Tibial nerve (tissue), 3 donors: ENCODE measurements around the gene SLC29A3.

Experiments used
- CTCF ChIP-seq, 5 experiments: fragments of 200-600 bp in 3 of 5; fragments of 450-650 bp in 2 of 5; sonication (generic) in 3 of 5; IDR thresholded peaks; one replicate each; pipeline ENCODE4 v1.5.1; 2016 to 2019; ENCODE audit warnings: antibody characterized with exemption in 5 of 5, mild to moderate bottlenecking in 3 of 5, moderate library complexity in 2 of 5
- POLR2A ChIP-seq, 2 donors: fragments of 450-650 bp; IDR thresholded peaks; one replicate each; pipeline ENCODE4 v1.6.1; 2017; ENCODE audit warnings: antibody characterized with exemption in 2 of 2, mild to moderate bottlenecking in 2 of 2, moderate library complexity in 2 of 2

GRCh38 chr10:71371750-71372166 lies 52.7 kb downstream of the SLC29A3 start:
- TF ChIP-seq CTCF (IDR thresholded peaks at IDR 0.05): no peak
- TF ChIP-seq POLR2A (IDR thresholded peaks at IDR 0.05): no peak
